HG02763 (cell line): ENCODE results near the gene SLAMF6.
"Not testable (repeated sequence)": the region's sequence is repeated elsewhere in the genome, so short reads cannot be mapped to it uniquely, and the experiment has no call there.

ENCODE experiments used
- ATAC-seq: cut with Tn5 transposase; IDR thresholded peaks from one replicate; pipeline ENCODE4 v1.9.1; 2021; ENCODE audit warnings: mild to moderate bottlenecking, moderate library complexity; ENCODE audit not compliant: unreplicated experiment

The SLAMF6 gene

DNA sequence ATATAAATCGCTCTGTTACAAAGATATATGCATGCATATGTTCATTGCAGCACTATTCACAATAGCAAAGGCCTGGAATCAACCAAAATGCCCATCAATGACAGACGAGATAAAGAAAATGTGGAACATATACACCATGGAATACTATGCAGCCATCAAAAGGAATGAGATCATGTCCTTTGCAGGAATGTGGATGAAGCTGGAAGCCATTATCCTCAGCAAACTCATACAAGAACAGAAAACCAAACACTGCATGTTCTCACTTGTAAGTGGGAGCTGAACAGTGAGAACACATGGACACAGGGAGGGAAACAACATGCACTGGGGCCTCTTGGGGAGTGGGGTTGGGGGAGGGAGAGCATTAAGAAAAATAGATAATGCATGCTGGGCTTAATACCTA lies 5.5 kb downstream of the SLAMF6 start:
- ATAC-seq: not testable (repeated sequence)

DNA sequence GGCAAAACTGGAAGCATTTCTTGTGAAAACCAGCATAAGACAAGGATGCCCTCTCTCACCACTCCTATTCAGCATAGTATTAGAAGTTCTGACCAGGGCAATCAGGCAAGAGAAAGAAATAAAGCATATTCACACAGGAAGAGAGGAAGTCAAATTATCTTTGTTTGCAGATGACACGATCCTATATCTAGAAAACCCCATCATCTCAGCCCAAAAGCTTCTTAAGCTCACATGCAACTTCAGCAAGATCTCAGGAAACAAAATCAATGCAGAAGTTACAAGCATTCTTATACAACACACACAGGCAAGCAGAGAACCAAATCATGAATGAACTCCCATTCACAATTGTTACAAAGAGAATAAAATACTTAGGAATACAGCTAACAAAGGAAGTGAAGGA lies 7.1 kb downstream of the SLAMF6 start:
- not testable (repeated sequence) for ATAC-seq

DNA sequence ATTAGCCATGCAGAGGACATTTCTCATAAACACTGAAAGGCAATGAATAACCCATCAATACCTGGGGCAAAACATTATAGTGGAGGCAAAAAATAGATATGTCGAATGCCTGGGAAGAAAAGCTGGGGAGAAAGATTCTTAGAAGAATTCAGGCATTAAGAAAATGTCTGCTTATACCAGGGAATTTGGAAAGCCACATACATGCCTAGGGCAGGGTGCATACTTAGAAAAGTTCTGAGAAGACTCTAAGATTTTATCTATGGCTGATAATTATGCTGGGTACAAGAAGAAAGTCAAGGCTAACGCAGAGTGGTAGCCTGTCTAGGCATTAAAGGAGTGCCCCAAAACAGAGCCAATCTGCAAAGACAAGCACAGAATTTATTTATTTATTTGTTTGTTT lies 18.4 kb downstream of the SLAMF6 start:
- ATAC-seq: no peak

DNA sequence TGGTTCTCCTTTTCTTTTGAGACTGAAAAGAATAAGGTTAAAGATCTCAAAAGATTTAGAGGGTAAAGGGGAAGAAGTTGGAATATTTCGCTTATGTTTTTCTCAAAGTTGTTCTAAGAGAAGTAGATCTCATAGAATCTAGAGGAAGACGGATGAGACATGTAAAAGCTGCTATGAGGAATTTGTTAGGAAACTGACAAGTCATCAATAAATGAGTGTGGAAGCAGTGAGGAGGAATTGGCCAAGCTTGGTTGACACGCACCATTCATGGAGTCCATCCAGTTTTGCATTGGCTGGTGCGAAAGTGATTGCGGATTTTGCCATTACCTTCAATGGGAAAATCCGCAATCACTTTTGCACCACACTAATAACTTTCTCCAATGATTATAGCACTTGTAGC lies 20.0 kb downstream of the SLAMF6 start:
- no peak for ATAC-seq

DNA sequence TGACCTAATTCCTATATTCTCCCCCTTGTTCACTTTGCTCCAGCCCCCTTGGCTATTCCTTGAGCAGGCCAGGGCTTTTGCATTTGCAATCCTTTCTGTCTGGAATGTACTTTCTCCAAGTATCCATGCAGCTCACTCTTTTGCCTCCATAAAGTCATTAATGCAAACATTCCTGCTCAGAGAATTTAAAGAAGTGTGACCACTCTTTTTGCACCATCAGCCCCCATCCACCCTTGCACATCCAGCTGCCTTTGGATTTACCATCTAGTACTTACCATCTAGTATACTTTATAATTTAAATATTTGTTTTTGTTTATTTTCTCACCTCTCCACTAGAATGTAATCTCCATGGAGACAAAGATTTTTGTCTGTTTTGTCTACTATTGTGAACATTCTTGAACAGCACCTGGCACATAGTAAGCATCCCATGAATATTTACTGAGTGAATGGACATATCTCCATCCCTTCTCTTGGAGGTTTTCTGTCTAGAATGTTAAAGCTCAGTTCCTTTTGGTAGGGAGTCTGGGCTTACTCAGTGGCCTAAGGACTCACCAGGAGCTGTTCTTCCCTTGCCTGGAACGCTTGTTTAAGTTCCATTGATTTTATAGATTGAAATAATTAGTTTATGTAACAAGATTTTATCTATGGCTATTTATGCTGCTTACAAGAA lies 22.6 kb downstream of the SLAMF6 start:
- no peak for ATAC-seq

DNA sequence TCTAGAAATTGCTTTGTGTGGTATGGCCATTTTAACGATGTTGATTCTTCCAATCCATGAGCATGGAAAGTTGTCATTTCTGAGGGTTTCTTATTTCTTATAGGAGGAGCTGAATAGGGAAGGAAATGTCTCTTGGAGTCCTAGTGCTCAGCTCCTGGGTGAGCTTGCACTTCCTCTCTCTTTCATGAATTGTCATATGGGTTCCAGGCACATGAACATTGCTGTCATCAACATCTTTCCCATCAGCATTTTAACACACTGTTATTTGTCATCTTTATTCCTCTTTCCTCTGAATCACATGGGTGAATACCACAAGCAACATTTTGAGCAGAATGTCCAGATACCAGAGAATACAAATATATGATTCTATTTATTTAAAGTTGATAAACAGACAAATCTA lies 23.4 kb downstream of the SLAMF6 start:
- ATAC-seq: no peak

DNA sequence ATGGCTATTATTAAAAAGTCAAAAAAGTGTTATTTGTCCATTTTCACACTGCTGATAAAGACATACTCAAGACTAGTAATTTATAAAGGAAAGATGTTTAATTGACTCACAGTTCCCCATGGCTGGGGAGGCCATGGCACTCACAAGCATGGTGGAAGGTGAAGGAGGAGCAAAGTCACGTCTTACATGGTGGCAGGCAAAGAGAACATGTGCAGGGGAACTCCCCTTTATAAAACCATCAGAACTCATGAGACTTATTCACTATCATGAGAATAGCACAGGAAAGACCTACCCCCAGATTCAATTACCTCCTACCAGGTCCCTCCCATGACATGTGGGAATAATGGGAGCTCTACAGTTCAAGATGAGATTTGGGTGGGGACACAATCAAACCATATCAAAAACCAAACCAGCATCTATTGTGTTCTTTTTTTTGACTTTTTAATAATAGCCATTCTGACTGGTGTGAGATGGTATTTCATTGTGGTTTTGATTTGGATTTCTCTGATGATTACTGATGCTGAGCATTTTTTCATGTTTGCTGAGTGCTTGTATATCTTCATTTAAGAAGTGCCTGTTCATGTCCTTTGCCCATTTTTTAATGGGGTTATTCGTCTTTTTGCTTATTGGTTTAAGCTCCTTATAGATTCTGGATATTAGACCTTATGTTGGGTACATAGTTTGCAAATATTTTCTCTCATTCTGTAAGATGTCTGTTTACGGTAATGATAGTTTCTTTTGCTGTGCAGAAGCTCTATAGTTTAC lies 24.6 kb downstream of the SLAMF6 start:
- ATAC-seq: not testable (repeated sequence)

DNA sequence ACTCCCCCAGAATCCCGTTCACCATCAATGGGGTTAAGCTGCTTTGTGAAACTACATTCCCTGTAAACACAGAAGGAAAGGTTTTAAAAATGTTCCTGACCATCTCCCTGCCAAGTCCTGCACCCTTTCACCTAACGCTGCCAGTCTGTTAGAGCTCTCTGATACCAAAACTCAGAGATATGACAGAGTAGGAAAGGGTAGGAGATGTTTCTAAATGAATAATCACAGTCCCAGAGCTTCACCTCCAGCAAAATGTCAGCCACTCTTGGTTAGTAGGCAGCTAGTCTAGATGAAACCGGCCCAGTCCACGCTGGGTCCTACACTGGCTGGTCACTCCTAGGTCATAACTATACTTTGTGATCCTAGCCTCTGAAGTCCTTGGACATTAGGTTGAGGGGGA lies 26.7 kb downstream of the SLAMF6 start:
- ATAC-seq: no peak

DNA sequence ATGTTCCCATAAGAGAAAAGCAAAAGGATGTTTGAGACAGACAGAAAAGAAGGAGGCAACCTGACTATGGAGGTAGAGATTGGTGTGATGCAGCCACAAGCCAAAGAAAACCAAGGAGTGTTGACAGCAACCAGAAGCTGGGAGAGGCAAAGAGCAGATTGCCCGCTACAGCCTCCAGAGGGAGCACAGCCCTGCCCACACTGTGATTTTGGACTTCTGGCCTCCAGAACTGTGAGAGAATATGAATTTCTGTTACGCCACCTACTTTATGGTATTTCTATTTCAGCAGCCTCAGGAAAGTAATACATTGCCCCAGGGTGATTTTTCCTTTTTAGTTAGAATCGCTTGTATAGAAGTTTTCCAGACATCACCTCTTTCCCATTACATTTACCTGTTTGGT lies 28.4 kb downstream of the SLAMF6 start:
- no peak for ATAC-seq

DNA sequence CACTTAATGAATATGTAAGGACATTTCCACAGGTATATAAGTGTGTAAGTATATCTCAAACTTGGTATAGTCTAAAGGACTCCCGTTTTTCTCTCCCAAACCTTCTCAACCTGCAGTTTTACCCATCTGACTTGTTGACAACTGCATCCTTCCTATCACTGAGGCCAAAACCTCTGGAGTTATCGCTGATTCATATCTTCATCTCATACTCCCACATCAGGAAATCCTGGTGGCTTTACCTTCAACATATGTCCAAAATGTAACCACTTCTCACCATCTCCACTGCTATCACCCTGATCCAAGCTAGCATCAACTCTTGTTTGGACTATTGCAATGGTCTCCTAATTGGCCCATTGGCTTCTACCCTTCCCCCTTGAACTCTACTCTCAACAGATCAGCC lies 30.4 kb downstream of the SLAMF6 start:
- ATAC-seq: no peak

DNA sequence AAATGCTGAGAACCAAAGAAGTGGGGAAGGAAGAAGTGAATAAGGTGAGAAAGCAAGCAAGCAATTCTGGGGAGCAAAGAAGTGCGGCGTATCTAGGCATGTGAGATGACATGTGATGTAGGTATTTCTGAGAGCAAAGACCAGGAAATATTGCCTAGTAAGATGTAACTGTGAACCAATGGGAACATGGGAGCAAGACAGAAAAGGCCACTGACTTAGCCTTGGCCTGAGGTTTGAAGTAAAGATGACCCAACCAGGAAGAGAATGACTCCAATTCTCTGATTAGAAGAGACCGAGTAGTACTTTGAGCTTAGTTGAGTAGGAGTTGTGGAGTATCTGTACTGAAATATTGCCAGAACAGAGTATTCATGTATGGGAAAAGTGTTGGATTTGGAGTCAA lies 31.1 kb downstream of the SLAMF6 start:
- ATAC-seq: no peak

DNA sequence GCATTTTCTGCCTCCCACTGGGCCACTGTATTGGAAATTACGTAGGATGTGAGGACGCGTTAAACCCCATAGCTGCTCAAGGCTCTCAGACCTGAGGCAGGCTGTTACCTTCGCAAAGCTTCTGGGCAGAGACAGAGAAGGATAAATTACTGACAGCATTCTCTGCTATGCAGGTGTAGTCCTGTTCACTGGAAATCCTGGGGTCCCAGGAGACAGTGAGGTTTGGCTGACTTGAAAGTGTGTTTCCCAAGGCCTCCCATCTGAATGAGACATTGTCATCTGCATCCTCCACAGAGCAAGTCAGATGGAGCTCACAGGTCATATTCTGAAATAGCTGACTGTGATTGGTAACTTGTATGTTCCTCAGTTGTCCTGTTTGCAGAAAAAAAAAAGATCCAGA lies 32.0 kb downstream of the SLAMF6 start:
- no peak for ATAC-seq

DNA sequence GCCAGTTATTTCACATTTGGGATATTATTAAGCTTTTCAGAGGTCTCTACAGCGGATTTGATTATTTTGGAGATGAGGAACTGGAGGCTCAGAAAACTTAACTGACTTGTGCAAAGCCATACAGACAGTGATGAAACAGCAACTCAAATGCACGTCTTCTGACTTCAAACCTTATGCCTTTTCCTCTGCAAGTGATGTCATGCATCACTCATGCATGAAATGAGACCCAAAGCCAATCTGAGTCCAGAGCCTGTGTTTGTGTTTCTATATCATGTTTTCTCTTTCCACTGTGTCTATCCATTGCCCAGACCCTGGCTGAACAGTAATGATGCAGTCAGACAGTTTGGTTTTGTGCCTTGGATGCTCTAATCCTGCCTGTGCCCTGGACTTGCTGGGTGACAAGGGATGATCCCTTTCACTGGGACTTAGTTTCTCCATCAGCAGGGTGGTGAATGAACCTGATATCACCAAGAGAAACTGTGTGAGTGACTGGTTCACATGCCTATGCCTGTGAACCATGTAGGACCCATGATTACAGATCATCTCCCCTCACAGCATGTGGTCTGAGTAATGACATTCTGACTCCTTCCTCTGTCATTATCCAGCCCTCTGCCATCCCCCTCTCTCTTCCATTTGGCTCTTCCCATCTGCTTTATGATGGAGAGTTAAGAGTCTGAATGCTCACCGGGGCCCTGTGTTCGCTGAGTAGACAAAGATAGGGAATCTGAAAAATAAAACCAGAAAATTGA lies 33.4 kb downstream of the SLAMF6 start:
- no peak for ATAC-seq

DNA sequence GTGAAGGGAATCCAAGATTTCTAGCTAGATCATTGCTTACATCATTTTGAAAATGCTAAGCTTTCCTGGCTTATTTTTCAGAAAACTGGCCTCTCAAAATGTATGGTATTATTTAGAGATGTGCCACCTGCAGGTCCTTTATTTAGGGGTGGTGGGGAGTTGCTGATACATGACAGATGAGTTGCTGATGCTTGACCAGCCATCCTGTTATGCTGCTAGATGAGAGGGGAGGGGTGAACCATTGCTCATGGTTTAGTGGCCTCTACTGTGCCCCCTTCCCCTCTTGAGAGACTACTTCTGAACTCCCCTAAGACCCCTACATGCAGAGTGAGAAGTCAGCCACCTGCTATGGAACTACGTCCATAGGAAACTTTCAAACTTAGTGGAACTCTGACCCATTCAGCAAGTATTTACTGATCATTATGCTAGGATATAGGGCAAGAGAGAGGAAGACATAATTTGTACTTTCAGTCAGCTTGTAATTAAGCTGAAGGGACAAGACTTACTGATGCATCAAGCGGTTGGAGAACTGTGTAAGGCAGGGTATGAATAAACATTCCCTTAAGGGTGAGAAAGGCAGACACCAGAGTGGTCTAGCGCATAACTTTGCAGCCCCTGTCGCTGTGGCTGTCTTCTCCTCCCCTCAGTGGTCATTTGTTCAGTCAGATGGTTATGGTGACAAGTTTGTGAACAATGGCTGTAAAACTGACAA lies 34.6 kb downstream of the SLAMF6 start:
- no peak for ATAC-seq

DNA sequence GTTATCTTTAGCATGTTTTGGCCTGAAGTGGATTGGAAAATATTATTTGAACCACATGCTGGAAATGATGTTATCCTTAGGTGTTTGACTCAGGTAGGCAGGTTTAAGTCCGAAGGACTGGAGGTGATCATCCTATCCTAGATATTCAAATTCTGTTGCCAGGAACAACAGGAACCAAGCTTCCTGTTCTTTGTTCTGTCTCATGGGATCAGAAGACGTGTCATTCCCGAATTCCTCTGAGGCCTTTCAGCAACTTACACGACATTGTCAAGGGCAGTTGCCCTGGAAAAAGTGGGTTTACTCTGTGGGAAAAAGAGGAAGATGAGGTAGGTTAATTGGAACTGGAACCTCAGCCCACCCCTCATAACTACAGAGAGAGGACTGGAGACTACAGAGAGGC lies 36.6 kb downstream of the SLAMF6 start:
- ATAC-seq: no peak

DNA sequence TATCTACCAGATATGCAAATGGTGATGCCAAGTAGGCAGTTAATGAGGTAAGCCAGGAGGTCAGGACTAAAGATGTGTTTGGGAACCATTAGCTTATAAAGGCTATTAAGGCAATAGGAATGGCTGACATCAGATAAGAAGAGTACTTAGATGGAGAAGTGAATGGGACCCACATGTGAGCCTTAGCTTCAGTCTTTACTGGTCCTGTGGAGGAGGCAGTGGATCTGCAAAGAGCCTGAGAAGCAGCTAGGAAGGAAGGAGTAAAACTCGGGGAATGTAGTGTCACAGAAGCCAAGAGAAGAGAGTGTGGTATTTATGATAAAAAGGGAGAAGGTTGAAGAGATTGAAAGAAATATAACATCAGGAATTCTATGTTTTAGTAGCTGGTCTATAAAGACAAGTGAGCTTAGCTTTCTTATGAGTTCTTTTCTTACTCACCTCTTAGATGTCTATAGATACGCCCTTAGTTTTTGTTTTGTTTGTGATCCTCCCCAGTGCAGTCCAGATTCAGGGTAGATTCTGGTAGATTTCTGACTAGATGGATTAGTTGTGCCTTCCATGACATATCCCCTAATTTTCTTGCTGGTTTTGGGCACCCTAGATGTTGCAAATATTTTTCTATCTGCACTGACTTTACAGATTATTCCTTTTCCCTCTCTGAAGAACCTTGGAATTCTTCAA lies 39.4 kb downstream of the SLAMF6 start:
- ATAC-seq: no peak

DNA sequence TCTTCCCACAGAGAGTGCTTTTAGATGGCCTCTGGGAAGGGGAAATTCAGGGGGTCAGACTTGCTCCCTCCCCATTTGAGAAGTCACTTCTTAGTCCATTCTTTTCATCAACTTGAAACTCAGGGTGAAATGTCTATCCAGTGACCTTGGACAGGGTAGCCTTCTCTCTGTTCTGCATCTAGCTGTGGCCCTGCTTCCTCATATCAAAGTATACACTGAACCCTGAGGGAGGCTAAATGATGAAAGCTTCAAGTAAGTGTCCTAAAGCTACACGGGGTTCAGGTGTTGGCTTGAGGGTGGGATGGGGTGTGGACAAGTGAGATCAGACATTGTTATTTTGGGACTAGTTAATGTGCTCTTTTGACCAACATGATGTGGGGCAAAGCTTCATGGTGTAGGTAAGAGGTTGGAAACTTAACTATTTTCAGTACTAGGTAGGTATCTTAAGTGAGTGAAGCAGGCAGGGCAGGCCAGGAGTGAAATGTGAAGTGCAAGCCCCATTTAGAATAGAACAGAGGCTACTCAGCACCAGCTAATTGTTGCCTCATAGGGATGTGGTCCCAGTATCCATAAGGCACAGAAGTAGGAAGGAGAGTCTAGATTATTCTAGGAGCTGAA lies 41.0 kb downstream of the SLAMF6 start:
- no peak for ATAC-seq

DNA sequence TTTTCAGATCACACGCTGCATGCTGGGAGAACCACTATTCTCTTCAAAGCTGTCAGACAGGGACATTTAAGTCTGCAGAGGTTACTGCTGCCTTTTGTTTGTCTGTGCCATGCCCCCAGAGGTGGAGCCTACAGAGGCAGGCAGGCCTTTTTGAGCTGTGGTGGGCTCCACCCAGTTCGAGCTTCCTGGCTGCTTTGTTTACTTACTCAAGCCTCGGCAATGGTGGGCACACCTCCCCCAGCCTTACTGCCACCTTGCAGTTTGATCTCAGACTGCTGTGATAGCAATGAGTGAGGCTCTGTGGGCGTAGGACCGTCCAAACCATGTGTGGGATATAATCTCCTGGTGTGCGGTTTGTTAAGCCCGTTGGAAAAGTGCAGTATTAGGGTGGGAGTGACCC lies 42.3 kb downstream of the SLAMF6 start:
- not testable (repeated sequence) for ATAC-seq

DNA sequence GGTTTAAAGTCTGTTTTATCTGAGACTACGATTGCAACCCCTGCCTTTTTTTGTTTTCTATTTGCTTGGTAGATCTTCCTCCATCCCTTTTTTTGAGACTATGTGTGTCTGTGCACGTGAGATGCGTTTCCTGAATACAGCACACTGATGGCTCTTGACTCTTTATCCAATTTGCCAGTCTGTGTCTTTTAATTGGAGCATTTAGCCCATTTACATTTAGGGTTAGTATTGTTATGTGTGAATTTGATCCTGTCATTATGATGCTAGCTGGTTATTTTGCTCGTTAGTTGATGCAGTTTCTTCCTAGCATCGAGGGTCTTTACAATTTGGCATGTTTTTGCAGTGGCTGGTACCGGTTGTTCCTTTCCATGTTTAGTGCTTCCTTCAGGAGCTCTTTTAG lies 44.0 kb downstream of the SLAMF6 start:
- ATAC-seq: not testable (repeated sequence)
